Activated naive CD8-positive, alpha-beta T cell treated with anti-CD3 and anti-CD28 coated beads, Interleukin-2, amount 50 U/mL, for 24 hours (primary cell): Measurements from ENCODE around the gene ZNF541.
A peak's percentile ranks its signal among the peaks of the same experiment; 100 is the strongest.

Experiments used
- ATAC-seq: fragments of 150-1000 bp; cut with Tn5 transposase; one replicate; pipeline ENCODE4 v1.10.0; 2021
- DNase-seq: peaks from one replicate; pipeline ENCODE4 v3.0.0; 2021
- H3K27ac Mint-ChIP-seq: one replicate; pipeline ENCODE4 v1.8.0; 2021; ENCODE audit warnings: mild to moderate bottlenecking, mixed read lengths
- H3K27me3 Mint-ChIP-seq: one replicate; pipeline ENCODE4 v1.8.0; 2021; ENCODE audit warnings: mixed read lengths
- H3K36me3 Mint-ChIP-seq: one replicate; pipeline ENCODE4 v1.8.0; 2021; ENCODE audit warnings: low read depth, mixed read lengths
- H3K4me1 Mint-ChIP-seq: one replicate; pipeline ENCODE4 v1.8.0; 2021; ENCODE audit warnings: mixed read lengths
- H3K4me3 Mint-ChIP-seq: one replicate; pipeline ENCODE4 v1.8.0; 2021; ENCODE audit warnings: mild to moderate bottlenecking, moderate library complexity, mixed read lengths
- H3K9me3 Mint-ChIP-seq: one replicate; pipeline ENCODE4 v1.8.0; 2021; ENCODE audit warnings: mixed read lengths

ZNF541 gene

GRCh38 chr19:47541518-47541917 is 31.4 kb downstream of the ZNF541 start:
- no peaks in the 10 kb centered on the region for H3K9me3 Mint-ChIP-seq
- H3K4me1 Mint-ChIP-seq: peaks cover 16% of the 10 kb centered on the region
- DNase-seq (peak; percentile 22), ATAC-seq (peak; percentile 77)
- H3K36me3 Mint-ChIP-seq: no peaks in the 10 kb centered on the region
- H3K27me3 Mint-ChIP-seq: peaks cover 8% of the 10 kb centered on the region
- no peak overlapping the region for H3K27ac Mint-ChIP-seq
- H3K4me3 Mint-ChIP-seq: peak overlapping the region; percentile 10

- H3K4me3 Mint-ChIP-seq: no peak overlapping the region
- peak overlapping the region; percentile 52 for H3K27ac Mint-ChIP-seq
- no peak for ATAC-seq
These were observed 32.2 kb downstream of the ZNF541 start for GRCh38 chr19:47540748-47541147.

GRCh38 chr19:47539747-47540311 is 33.1 kb downstream of the ZNF541 start:
- no peak overlapping the region for H3K4me3 Mint-ChIP-seq
- DNase-seq: no peak
- no peak overlapping the region for H3K27ac Mint-ChIP-seq
- H3K27me3 Mint-ChIP-seq: peaks cover 4% of the 10 kb centered on the region
- no peaks in the 10 kb centered on the region for H3K9me3 Mint-ChIP-seq
- ATAC-seq: no peak
- H3K36me3 Mint-ChIP-seq: no peaks in the 10 kb centered on the region
- H3K4me1 Mint-ChIP-seq: peaks cover 16% of the 10 kb centered on the region

More at GRCh38 chr19:47540748-47541147, 32.2 kb downstream of the ZNF541 start:
- Mint-ChIP-seq H3K9me3 (no peaks in the 10 kb centered on the region), H3K27me3 (peaks cover 5% of the 10 kb centered on the region), H3K4me1 (peaks cover 16% of the 10 kb centered on the region), H3K36me3 (no peaks in the 10 kb centered on the region)
- DNase-seq: no peak

- no peak for ATAC-seq
- Mint-ChIP-seq H3K27ac (no peak overlapping the region), H3K4me3 (no peak overlapping the region), H3K4me1 (peaks cover 16% of the 10 kb centered on the region), H3K27me3 (peaks cover 2% of the 10 kb centered on the region), H3K9me3 (no peaks in the 10 kb centered on the region), H3K36me3 (no peaks in the 10 kb centered on the region)
- no peak for DNase-seq
These were observed 34.1 kb downstream of the ZNF541 start for GRCh38 chr19:47538812-47539211.

GRCh38 chr19:47537493-47537892 is 35.5 kb downstream of the ZNF541 start:
- DNase-seq (no peak), ATAC-seq (no peak)
- peaks cover 2% of the 10 kb centered on the region for H3K27me3 Mint-ChIP-seq
- peaks cover 16% of the 10 kb centered on the region for H3K4me1 Mint-ChIP-seq
- no peak overlapping the region for H3K4me3 Mint-ChIP-seq
- H3K36me3 Mint-ChIP-seq: no peaks in the 10 kb centered on the region
- H3K27ac Mint-ChIP-seq: no peak overlapping the region
- no peaks in the 10 kb centered on the region for H3K9me3 Mint-ChIP-seq

GRCh38 chr19:47534628-47535027 is 38.3 kb downstream of the ZNF541 start:
- peaks cover 4% of the 10 kb centered on the region for H3K27me3 Mint-ChIP-seq
- no peaks in the 10 kb centered on the region for H3K4me1 Mint-ChIP-seq

GRCh38 chr19:47531640-47532387 is 41.1 kb downstream of the ZNF541 start:
- no peaks in the 10 kb centered on the region for H3K9me3 Mint-ChIP-seq
- DNase-seq (no peak), ATAC-seq (no peak)
- H3K4me3 Mint-ChIP-seq: no peak overlapping the region
- H3K27ac Mint-ChIP-seq: no peak overlapping the region
- no peaks in the 10 kb centered on the region for H3K4me1 Mint-ChIP-seq
- no peaks in the 10 kb centered on the region for H3K36me3 Mint-ChIP-seq
- peaks cover 4% of the 10 kb centered on the region for H3K27me3 Mint-ChIP-seq

More at GRCh38 chr19:47534628-47535027, 38.3 kb downstream of the ZNF541 start:
- H3K36me3 Mint-ChIP-seq: no peaks in the 10 kb centered on the region
- ATAC-seq (no peak), DNase-seq (no peak)
- H3K4me3 Mint-ChIP-seq: no peak overlapping the region
- no peaks in the 10 kb centered on the region for H3K9me3 Mint-ChIP-seq
- no peak overlapping the region for H3K27ac Mint-ChIP-seq

- no peak overlapping the region for H3K27ac Mint-ChIP-seq
- H3K9me3 Mint-ChIP-seq: no peaks in the 10 kb centered on the region
- no peak for ATAC-seq
- DNase-seq: no peak
- H3K27me3 Mint-ChIP-seq: peaks cover 6% of the 10 kb centered on the region
- H3K4me1 Mint-ChIP-seq: no peaks in the 10 kb centered on the region
- no peak overlapping the region for H3K4me3 Mint-ChIP-seq
- no peaks in the 10 kb centered on the region for H3K36me3 Mint-ChIP-seq
These were observed 43.8 kb downstream of the ZNF541 start for GRCh38 chr19:47529018-47529742.

- H3K36me3 Mint-ChIP-seq: no peaks in the 10 kb centered on the region
- no peak overlapping the region for H3K27ac Mint-ChIP-seq
- H3K27me3 Mint-ChIP-seq: peaks cover 15% of the 10 kb centered on the region
- H3K9me3 Mint-ChIP-seq: no peaks in the 10 kb centered on the region
- H3K4me3 Mint-ChIP-seq: no peak overlapping the region
- DNase-seq (no peak), ATAC-seq (no peak)
- H3K4me1 Mint-ChIP-seq: peaks cover 7% of the 10 kb centered on the region
These were observed 46.1 kb downstream of the ZNF541 start for GRCh38 chr19:47526798-47527197.

- H3K4me3 Mint-ChIP-seq: no peak overlapping the region
- ATAC-seq (no peak), DNase-seq (no peak)
- H3K9me3 Mint-ChIP-seq: no peaks in the 10 kb centered on the region
- H3K4me1 Mint-ChIP-seq: peaks cover 32% of the 10 kb centered on the region
- peaks cover 21% of the 10 kb centered on the region for H3K27me3 Mint-ChIP-seq
- no peak overlapping the region for H3K27ac Mint-ChIP-seq
- no peaks in the 10 kb centered on the region for H3K36me3 Mint-ChIP-seq
These were observed 49.5 kb downstream of the ZNF541 start for GRCh38 chr19:47523473-47523872.
